ENCODE measurements around the gene CNOT10. TPM values are rescaled to one million over a fixed set of nuclear protein-coding genes. Genes with fewer than 3 reads are reported as not detected.
"Not testable (repeated sequence)": the region's sequence is repeated elsewhere in the genome, so short reads cannot be mapped to it uniquely, and the experiment has no call there.

CNOT10 gene
- total RNA-seq, 2 experiments from 2014 or later = 70.1 to 74.0 TPM

DNA sequence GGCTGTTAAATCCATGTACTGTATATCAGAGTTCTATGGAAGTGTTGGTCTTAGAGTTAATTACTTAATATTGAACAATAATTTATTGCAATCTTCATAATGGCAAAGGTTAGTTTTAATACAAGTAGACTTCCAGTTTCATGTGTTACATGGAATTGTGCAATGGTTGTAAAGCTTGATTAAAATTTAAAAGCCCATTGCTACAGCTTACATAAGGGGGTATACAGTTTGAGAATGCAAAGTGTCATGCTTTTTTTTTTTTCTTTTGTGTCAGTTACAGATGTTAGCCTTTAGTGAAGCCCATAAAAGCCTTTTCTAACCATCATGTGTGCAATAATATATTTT is 22.0 kb downstream of the CNOT10 start:
- Mint-ChIP-seq H3K27ac (no peak overlapping the region), H3K4me1 (peaks cover 31% of the 10 kb centered on the region), H3K4me3 (no peak overlapping the region), H3K9me3 (no peaks in the 10 kb centered on the region), H3K27me3 (no peaks in the 10 kb centered on the region), H3K36me3 (peaks cover 27% of the 10 kb centered on the region)
- DNase-seq = no peak

- H3K36me3 Mint-ChIP-seq = peaks cover 22% of the 10 kb centered on the region
- no peaks in the 10 kb centered on the region for H3K27me3 Mint-ChIP-seq
- peaks cover 25% of the 10 kb centered on the region for H3K4me1 Mint-ChIP-seq
- no peaks in the 10 kb centered on the region for H3K9me3 Mint-ChIP-seq
- no peak overlapping the region for H3K4me3 Mint-ChIP-seq
- no peak overlapping the region for H3K27ac Mint-ChIP-seq
- DNase-seq = no peak
Observed at GRCh38 chr3:32708672-32709283, 23.8 kb downstream of the CNOT10 start.

GRCh38 chr3:32709346-32709745 is 24.4 kb downstream of the CNOT10 start:
- H3K4me3 Mint-ChIP-seq = no peak overlapping the region
- H3K9me3 Mint-ChIP-seq = no peaks in the 10 kb centered on the region
- DNase-seq = no peak
- no peaks in the 10 kb centered on the region for H3K27me3 Mint-ChIP-seq
- H3K36me3 Mint-ChIP-seq = peaks cover 24% of the 10 kb centered on the region
- H3K4me1 Mint-ChIP-seq = peaks cover 25% of the 10 kb centered on the region
- H3K27ac Mint-ChIP-seq = no peak overlapping the region

- no peaks in the 10 kb centered on the region for H3K27me3 Mint-ChIP-seq
- H3K9me3 Mint-ChIP-seq = no peaks in the 10 kb centered on the region
- peaks cover 17% of the 10 kb centered on the region for H3K36me3 Mint-ChIP-seq
- no peak overlapping the region for H3K4me3 Mint-ChIP-seq
- no peak overlapping the region for H3K27ac Mint-ChIP-seq
- DNase-seq = no peak
- peaks cover 12% of the 10 kb centered on the region for H3K4me1 Mint-ChIP-seq
Observed at GRCh38 chr3:32712506-32713055, 27.6 kb downstream of the CNOT10 start.

DNA sequence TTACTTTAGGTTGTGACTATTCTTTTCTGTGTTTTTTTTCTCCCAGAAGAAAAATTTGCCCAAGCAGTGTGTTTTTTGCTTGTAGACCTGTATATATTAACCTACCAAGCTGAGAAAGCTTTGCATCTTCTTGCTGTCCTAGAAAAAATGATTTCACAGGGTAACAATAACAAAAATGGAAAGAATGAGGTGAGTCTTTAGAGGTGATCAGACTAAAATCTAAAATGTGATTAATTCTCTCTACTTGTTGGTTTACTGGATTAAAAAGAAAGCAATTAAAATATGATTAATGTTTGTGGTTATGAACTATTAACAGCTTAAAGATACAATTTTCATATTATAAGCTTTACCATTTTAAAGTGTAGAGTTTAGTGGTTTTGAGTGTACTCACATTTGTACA is 28.2 kb downstream of the CNOT10 start:
- no peaks in the 10 kb centered on the region for H3K9me3 Mint-ChIP-seq
- H3K27ac Mint-ChIP-seq = no peak overlapping the region
- no peak for DNase-seq
- no peak overlapping the region for H3K4me3 Mint-ChIP-seq
- peaks cover 16% of the 10 kb centered on the region for H3K36me3 Mint-ChIP-seq
- peaks cover 9% of the 10 kb centered on the region for H3K4me1 Mint-ChIP-seq
- no peaks in the 10 kb centered on the region for H3K27me3 Mint-ChIP-seq

DNA sequence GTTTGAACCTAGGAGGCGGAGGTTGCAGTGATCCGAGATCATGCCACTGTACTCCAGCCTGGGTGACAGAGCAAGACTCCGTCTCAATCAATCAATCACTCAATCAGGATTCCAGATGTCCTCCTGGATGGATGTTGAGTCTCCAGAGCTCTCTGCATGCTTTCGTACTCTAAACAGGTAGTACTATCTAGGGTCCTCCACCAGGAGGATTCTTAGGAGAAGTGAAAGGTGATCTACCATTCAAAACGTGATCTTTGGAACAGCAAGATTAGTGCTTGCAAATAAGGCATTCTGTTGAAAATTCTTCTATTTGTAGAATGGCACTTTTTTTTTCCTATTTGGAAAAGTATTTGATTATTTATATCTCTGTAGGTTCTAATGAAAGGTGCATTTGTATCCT is 34.3 kb downstream of the CNOT10 start:
- H3K36me3 Mint-ChIP-seq = peaks cover 8% of the 10 kb centered on the region
- no peaks in the 10 kb centered on the region for H3K9me3 Mint-ChIP-seq
- no peak overlapping the region for H3K27ac Mint-ChIP-seq
- no peak overlapping the region for H3K4me3 Mint-ChIP-seq
- H3K27me3 Mint-ChIP-seq = no peaks in the 10 kb centered on the region
- no peak for DNase-seq
- H3K4me1 Mint-ChIP-seq = no peaks in the 10 kb centered on the region

DNA sequence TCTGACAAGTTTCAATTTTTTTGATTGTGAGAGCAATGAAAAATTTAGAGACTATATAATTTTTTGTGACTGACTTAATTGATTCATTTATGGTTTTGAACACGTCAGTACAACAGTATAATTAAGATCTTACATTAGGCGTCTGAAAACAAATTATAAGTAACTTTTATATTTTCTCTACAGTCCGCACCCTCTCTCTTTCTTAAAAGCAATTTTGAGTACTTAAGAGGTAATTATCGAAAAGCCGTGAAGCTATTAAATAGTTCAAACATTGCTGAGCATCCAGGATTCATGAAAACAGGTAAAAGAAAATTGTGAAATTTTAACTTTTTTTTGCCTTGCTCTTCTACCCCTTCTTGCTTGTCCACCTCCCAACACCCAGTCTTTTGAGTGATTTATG is 34.9 kb downstream of the CNOT10 start:
- no peaks in the 10 kb centered on the region for H3K27me3 Mint-ChIP-seq
- no peaks in the 10 kb centered on the region for H3K4me1 Mint-ChIP-seq
- H3K27ac Mint-ChIP-seq = no peak overlapping the region
- no peak overlapping the region for H3K4me3 Mint-ChIP-seq
- H3K9me3 Mint-ChIP-seq = no peaks in the 10 kb centered on the region
- no peak for DNase-seq
- peaks cover 8% of the 10 kb centered on the region for H3K36me3 Mint-ChIP-seq

GRCh38 chr3:32725721-32726120 is 40.7 kb downstream of the CNOT10 start:
- no peaks in the 10 kb centered on the region for H3K4me1 Mint-ChIP-seq
- no peak overlapping the region for H3K27ac Mint-ChIP-seq
- peaks cover 12% of the 10 kb centered on the region for H3K36me3 Mint-ChIP-seq
- H3K4me3 Mint-ChIP-seq = no peak overlapping the region
- DNase-seq = no peak
- no peaks in the 10 kb centered on the region for H3K9me3 Mint-ChIP-seq
- H3K27me3 Mint-ChIP-seq = no peaks in the 10 kb centered on the region

DNA sequence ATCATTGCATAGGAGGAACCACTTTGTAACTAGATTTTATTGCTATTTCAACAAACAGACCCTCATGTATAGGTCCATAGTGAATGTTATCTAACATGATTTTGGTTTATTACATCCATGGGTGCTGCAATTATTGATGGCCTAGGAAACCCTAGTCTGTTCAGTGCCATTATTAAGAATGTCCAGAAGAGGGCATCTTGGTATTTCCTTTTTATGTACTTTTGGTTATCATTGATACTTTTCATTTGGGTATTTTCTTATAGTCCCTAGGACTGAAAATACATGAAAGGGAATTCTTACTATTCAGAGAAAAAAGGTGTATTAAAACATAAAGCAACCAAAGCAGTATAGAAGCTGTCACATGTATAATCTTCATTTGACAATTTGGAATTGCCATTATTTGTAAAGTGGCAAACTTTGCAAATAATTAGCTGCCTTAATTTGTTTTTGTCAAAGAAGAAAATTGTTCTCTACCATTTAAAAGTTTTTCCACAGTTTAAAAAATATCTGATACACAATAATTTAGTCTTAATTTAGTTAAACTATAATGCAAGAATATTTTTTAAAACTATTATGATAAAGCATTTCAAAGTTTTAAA is 48.7 kb downstream of the CNOT10 start:
- DNase-seq = no peak
- Mint-ChIP-seq H3K36me3 (peaks cover 11% of the 10 kb centered on the region), H3K9me3 (no peaks in the 10 kb centered on the region), H3K27me3 (no peaks in the 10 kb centered on the region), H3K4me1 (no peaks in the 10 kb centered on the region), H3K27ac (no peak overlapping the region), H3K4me3 (no peak overlapping the region)

DNA sequence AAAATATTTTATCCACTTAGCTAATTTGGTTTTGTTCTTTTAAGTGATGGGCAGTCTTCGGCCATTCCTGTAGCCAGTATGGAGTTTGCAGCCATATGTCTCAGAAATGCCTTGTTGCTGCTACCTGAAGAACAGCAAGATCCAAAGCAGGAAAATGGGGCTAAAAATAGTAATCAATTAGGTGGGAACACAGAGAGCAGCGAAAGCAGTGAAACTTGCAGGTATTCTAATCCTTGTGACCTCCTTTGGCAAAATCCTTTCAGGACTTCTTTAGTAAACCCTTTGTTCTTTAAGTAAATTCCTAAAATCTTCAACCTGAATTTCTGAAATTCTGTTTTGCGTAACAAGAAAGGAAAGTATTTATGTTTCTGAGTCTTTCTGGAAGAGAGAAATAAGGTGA is 49.8 kb downstream of the CNOT10 start:
- Mint-ChIP-seq H3K27ac (no peak overlapping the region), H3K4me1 (no peaks in the 10 kb centered on the region), H3K4me3 (no peak overlapping the region), H3K27me3 (no peaks in the 10 kb centered on the region), H3K36me3 (peaks cover 13% of the 10 kb centered on the region), H3K9me3 (no peaks in the 10 kb centered on the region)
- no peak for DNase-seq

DNA sequence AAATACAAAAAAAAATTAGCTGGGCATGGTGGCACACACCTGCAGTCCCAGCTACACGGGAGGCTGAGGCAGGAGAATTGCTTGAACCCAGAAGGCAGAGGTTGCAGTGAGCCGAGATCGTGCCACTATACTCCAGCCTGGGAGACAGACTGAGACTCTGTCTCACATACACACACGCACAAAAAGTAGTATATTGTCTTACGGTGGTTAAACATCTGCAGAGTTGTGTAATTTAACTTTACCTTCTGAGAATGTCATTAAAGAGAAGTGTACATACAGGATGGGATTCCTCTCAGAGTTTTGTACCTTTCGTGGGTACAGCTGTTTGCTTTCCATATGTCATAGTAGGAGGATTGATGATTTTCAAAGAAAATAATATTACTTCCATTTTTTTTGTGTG is 58.5 kb downstream of the CNOT10 start:
- H3K4me3 Mint-ChIP-seq, H3K9me3 Mint-ChIP-seq, H3K27ac Mint-ChIP-seq, H3K27me3 Mint-ChIP-seq, DNase-seq, H3K4me1 Mint-ChIP-seq: not testable (repeated sequence)
- H3K36me3 Mint-ChIP-seq = peaks cover 11% of the 10 kb centered on the region

DNA sequence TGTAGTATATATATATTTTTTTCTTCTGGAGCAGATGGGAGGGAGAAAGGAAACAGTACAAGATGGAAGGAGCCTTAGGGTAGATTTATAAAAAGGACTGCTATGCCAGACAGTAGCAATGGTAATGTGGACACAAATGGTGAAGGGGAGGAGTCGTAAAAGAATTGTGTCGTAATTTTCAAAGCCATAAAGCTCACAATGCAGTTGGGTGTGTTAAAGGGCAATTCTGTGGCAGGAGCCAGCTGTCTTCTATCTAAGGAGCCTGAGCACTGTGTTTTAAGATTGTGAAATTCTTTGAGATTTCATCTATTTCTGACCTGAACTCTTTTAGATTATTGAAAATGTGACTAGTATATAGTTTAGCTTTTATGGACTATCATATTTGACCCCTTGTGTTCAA is 58.9 kb downstream of the CNOT10 start:
- H3K4me3 Mint-ChIP-seq = no peak overlapping the region
- H3K36me3 Mint-ChIP-seq = peaks cover 12% of the 10 kb centered on the region
- H3K4me1 Mint-ChIP-seq = no peaks in the 10 kb centered on the region
- H3K27ac Mint-ChIP-seq = no peak overlapping the region
- DNase-seq = no peak
- no peaks in the 10 kb centered on the region for H3K27me3 Mint-ChIP-seq
- H3K9me3 Mint-ChIP-seq = no peaks in the 10 kb centered on the region

GRCh38 chr3:32751377-32751776 is 66.4 kb downstream of the CNOT10 start:
- Mint-ChIP-seq H3K27me3 (no peaks in the 10 kb centered on the region), H3K36me3 (peaks cover 12% of the 10 kb centered on the region), H3K27ac (no peak overlapping the region), H3K4me1 (no peaks in the 10 kb centered on the region), H3K4me3 (no peak overlapping the region), H3K9me3 (no peaks in the 10 kb centered on the region)
- no peak for DNase-seq

DNA sequence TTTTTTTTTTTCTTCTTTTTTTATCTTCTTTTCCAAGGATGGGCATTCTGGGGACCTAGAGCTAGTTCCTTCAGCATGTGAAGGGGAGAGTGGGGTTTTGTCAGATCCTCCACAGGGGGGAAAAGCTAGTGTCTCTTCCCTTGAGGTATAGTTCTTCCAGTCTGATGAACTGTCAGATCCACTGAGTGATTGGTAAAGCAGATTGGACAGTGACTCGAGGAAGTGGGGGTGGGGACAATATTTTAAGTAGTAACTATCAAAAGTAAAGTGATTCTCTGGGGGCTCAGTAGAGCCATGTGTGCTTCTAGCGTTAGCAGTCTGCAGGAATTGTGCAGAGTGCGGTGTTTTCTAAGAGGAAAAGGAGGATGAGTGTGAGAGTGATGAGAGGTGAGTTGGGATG is 70.8 kb downstream of the CNOT10 start:
- H3K36me3 Mint-ChIP-seq = peaks cover 7% of the 10 kb centered on the region
- DNase-seq = no peak
- peaks cover 4% of the 10 kb centered on the region for H3K4me1 Mint-ChIP-seq
- H3K27ac Mint-ChIP-seq = no peak overlapping the region
- H3K27me3 Mint-ChIP-seq = no peaks in the 10 kb centered on the region
- no peaks in the 10 kb centered on the region for H3K9me3 Mint-ChIP-seq
- no peak overlapping the region for H3K4me3 Mint-ChIP-seq

GRCh38 chr3:32757618-32758374 is 72.8 kb downstream of the CNOT10 start:
- Mint-ChIP-seq H3K4me1 (peaks cover 4% of the 10 kb centered on the region), H3K9me3 (no peaks in the 10 kb centered on the region), H3K36me3 (peaks cover 6% of the 10 kb centered on the region), H3K27me3 (no peaks in the 10 kb centered on the region), H3K27ac (no peak overlapping the region), H3K4me3 (no peak overlapping the region)
- DNase-seq = no peak

GRCh38 chr3:32758375-32758753 is 73.4 kb downstream of the CNOT10 start:
- peaks cover 8% of the 10 kb centered on the region for H3K36me3 Mint-ChIP-seq
- no peaks in the 10 kb centered on the region for H3K9me3 Mint-ChIP-seq
- no peak overlapping the region for H3K4me3 Mint-ChIP-seq
- H3K4me1 Mint-ChIP-seq = peaks cover 4% of the 10 kb centered on the region
- no peak for DNase-seq
- no peaks in the 10 kb centered on the region for H3K27me3 Mint-ChIP-seq
- H3K27ac Mint-ChIP-seq = no peak overlapping the region
